ENCODE measurements around the gene UTS2B.

The UTS2B gene

GRCh38 chr3:191329654-191330529 is at the start of gene UTS2B:
Gene UTS2B (minus strand): TSS chr3:191330526. CDS start chr3:191282189, 48,337 bp downstream.
- DNase-seq: peak in 1 of 2 experiments; percentile 13

- no peak for DNase-seq
These were observed 49.7 kb upstream of the UTS2B start for GRCh38 chr3:191380001-191380400.

- no peak for DNase-seq
These were observed 49.1 kb upstream of the UTS2B start for GRCh38 chr3:191379446-191379845.

GRCh38 chr3:191378142-191378812 is 48.0 kb upstream of the UTS2B start:
- DNase-seq: no peak

GRCh38 chr3:191376516-191377141 is 46.3 kb upstream of the UTS2B start:
- no peak for DNase-seq

GRCh38 chr3:191373327-191373726 is 43.0 kb upstream of the UTS2B start:
- no peak for DNase-seq

- no peak for DNase-seq
These were observed 41.8 kb upstream of the UTS2B start for GRCh38 chr3:191372122-191372521.

- no peak for DNase-seq
These were observed 39.3 kb upstream of the UTS2B start for GRCh38 chr3:191369616-191370010.

- no peak for DNase-seq
These were observed 38.7 kb upstream of the UTS2B start for GRCh38 chr3:191368755-191369615.

- DNase-seq: no peak
These were observed 36.3 kb upstream of the UTS2B start for GRCh38 chr3:191366675-191367074.

GRCh38 chr3:191363221-191363620 is 32.9 kb upstream of the UTS2B start:
- DNase-seq: no peak

- no peak for DNase-seq
These were observed 32.3 kb upstream of the UTS2B start for GRCh38 chr3:191362524-191363090.

- DNase-seq: no peak
These were observed 31.7 kb upstream of the UTS2B start for GRCh38 chr3:191362037-191362436.

- DNase-seq: no peak
These were observed 31.1 kb upstream of the UTS2B start for GRCh38 chr3:191361456-191361855.

GRCh38 chr3:191360620-191361019 is 30.3 kb upstream of the UTS2B start:
- no peak for DNase-seq

GRCh38 chr3:191358929-191359328 is 28.6 kb upstream of the UTS2B start:
- no peak for DNase-seq

GRCh38 chr3:191357909-191358308 is 27.6 kb upstream of the UTS2B start:
- no peak for DNase-seq

- DNase-seq: no peak
These were observed 26.5 kb upstream of the UTS2B start for GRCh38 chr3:191356631-191357439.

GRCh38 chr3:191355406-191355805 is 25.1 kb upstream of the UTS2B start:
- DNase-seq: no peak

GRCh38 chr3:191353022-191353777 is 22.9 kb upstream of the UTS2B start:
- no peak for DNase-seq

GRCh38 chr3:191352014-191352413 is 21.7 kb upstream of the UTS2B start:
- no peak for DNase-seq
